H1 (cell line): Measurements from ENCODE around the gene MID1. TPM values are rescaled to one million over a fixed set of nuclear protein-coding genes. Genes with fewer than 3 reads are reported as not detected.

Experiments
- CTCF ChIA-PET: fragments of 300-600 bp; sonication (Branson Sonifier 250); formaldehyde crosslinking; loops from one replicate; lab custom pipeline; 2021; ENCODE audit not compliant: partially characterized antibody; lab: Charles Lee
- POLR2A ChIA-PET: fragments of 300-600 bp; sonication (Branson Sonifier 250); formaldehyde crosslinking; loops from one replicate; lab custom pipeline; 2021; ENCODE audit warnings: inconsistent platforms; ENCODE audit not compliant: partially characterized antibody; lab: Charles Lee
- DNase-seq, 2 experiments: peaks; one replicate each; pipeline versions ENCODE4 v3.0.0 to v3.0.0-alpha.2; 2010 to 2022; ENCODE audit warnings: low spot score in 2 of 2, low read depth in 1 of 2, mixed read lengths in 1 of 2
- FAIRE-seq: peaks from 2 replicates; lab custom pipeline; 2011; peaks lifted over from hg19 to GRCh38; lab: Jason Lieb, UNC
- H2AFZ ChIP-seq: 2 replicates; pipeline ENCODE4 v1.8.1; 2012; ENCODE audit warnings: low read length, inconsistent platforms
- H2AK5ac ChIP-seq: 2 replicates; pipeline ENCODE4 v1.6.1; 2013; ENCODE audit warnings: low read depth, low read length
- H2BK120ac ChIP-seq: replicated peaks from 2 replicates; pipeline ENCODE3; 2013; ENCODE audit warnings: low read depth, low read length, inconsistent platforms
- H2BK12ac ChIP-seq: 2 replicates; pipeline ENCODE4 v1.6.1; 2013; ENCODE audit warnings: low read depth, low read length
- H2BK15ac ChIP-seq: 2 replicates; pipeline ENCODE4 v1.6.1; 2013; ENCODE audit warnings: low read length
- H2BK20ac ChIP-seq: 2 replicates; pipeline ENCODE4 v1.6.1; 2013; ENCODE audit warnings: low read length
- H2BK5ac ChIP-seq: 2 replicates; pipeline ENCODE4 v1.6.1; 2013; ENCODE audit warnings: low read depth, low read length
- H3K14ac ChIP-seq: 2 replicates; pipeline ENCODE4 v1.6.1; 2013; ENCODE audit warnings: inconsistent platforms; ENCODE audit not compliant: insufficient read length
- H3K18ac ChIP-seq: 2 replicates; pipeline ENCODE4 v1.6.1; 2013; ENCODE audit warnings: low read length; ENCODE audit errors: extremely low read depth
- H3K23ac ChIP-seq: 2 replicates; pipeline ENCODE4 v1.6.1; 2013; ENCODE audit warnings: inconsistent platforms; ENCODE audit not compliant: insufficient read length
- H3K23me2 ChIP-seq: 2 replicates; pipeline ENCODE4 v1.6.1; 2013; ENCODE audit warnings: low read depth, low read length
- H3K27ac ChIP-seq: 2 replicates; pipeline ENCODE4 v1.6.1; 2011; ENCODE audit warnings: low read depth, low read length, inconsistent platforms
- H3K27me3 ChIP-seq, 4 experiments: replicated peaks in 1 of 4; 1 replicate in 1 of 4; 2 replicates in 3 of 4; pipeline versions ENCODE4 v1.6.1 to v1.8.1; 2011 to 2013; ENCODE audit warnings: low read length in 3 of 4, mild to moderate bottlenecking in 3 of 4, inconsistent platforms in 2 of 4, mixed read lengths in 2 of 4, moderate library complexity in 1 of 4; ENCODE audit not compliant: control insufficient read depth in 3 of 4, insufficient read depth in 3 of 4; ENCODE audit errors: extremely low read depth in 1 of 4
- H3K36me3 ChIP-seq, 4 experiments: 2 replicates each; pipeline versions ENCODE4 v1.6.1 to v1.8.1; 2011 to 2013; ENCODE audit warnings: mild to moderate bottlenecking in 4 of 4, low read length in 3 of 4, moderate library complexity in 2 of 4, control low read depth in 1 of 4, inconsistent platforms in 1 of 4; ENCODE audit not compliant: insufficient read depth in 4 of 4, control insufficient read depth in 2 of 4
- H3K4ac ChIP-seq: replicated peaks from 2 replicates; pipeline ENCODE3; 2013; ENCODE audit warnings: low read length, low read depth, mixed read lengths, inconsistent platforms; ENCODE audit not compliant: insufficient read length
- H3K4me1 ChIP-seq, 4 experiments: replicated peaks in 1 of 4; 1 replicate in 1 of 4; 2 replicates in 3 of 4; pipeline versions ENCODE4 v1.6.1 to v1.8.1; 2011 to 2013; ENCODE audit warnings: low read length in 3 of 4, inconsistent platforms in 2 of 4, mixed read lengths in 1 of 4; ENCODE audit not compliant: insufficient read depth in 4 of 4, control insufficient read depth in 3 of 4
- H3K4me2 ChIP-seq, 2 experiments: 2 replicates each; pipeline versions ENCODE4 v1.6.1 to v1.8.1; 2011 to 2013; ENCODE audit warnings: low read depth in 2 of 2, low read length in 2 of 2, control low read depth in 1 of 2, inconsistent platforms in 1 of 2, mild to moderate bottlenecking in 1 of 2; ENCODE audit not compliant: insufficient read depth in 1 of 2
- H3K4me3 ChIP-seq, 4 experiments: fragments of 200-600, 300-600 bp in 1 of 4; sonication (generic), shearing (Covaris generic), sonication (Bioruptor Twin) in 1 of 4; 2 replicates each; pipeline versions ENCODE4 v1.5.1 to v1.8.1; 2011 to 2016; ENCODE audit warnings: low read length in 4 of 4, low read depth in 3 of 4, control low read depth in 2 of 4, inconsistent platforms in 2 of 4, mild to moderate bottlenecking in 2 of 4, mixed read lengths in 1 of 4, moderate library complexity in 1 of 4; ENCODE audit not compliant: insufficient read depth in 2 of 4; ENCODE audit errors: extremely low read depth in 1 of 4
- H3K56ac ChIP-seq: replicated peaks from 2 replicates; pipeline ENCODE3; 2013; ENCODE audit warnings: low read depth, mild to moderate bottlenecking, mixed read lengths, low read length, inconsistent platforms; ENCODE audit not compliant: insufficient read length
- H3K79me1 ChIP-seq: 2 replicates; pipeline ENCODE4 v1.6.1; 2013; ENCODE audit warnings: low read depth, low read length, control low read depth
- H3K79me2 ChIP-seq, 2 experiments: 2 replicates each; pipeline versions ENCODE4 v1.6.1 to v1.8.1; 2012 to 2013; ENCODE audit warnings: low read length in 2 of 2, mild to moderate bottlenecking in 2 of 2, inconsistent platforms in 1 of 2; ENCODE audit not compliant: insufficient read depth in 2 of 2, control insufficient read depth in 1 of 2
- H3K9ac ChIP-seq, 4 experiments: replicated peaks in 1 of 4; 1 replicate in 1 of 4; 2 replicates in 3 of 4; pipeline versions ENCODE4 v1.6.1 to v1.8.1; 2011 to 2013; ENCODE audit warnings: low read depth in 3 of 4, low read length in 3 of 4, control low read depth in 2 of 4, mild to moderate bottlenecking in 2 of 4, moderate library complexity in 2 of 4, inconsistent platforms in 1 of 4; ENCODE audit errors: extremely low read depth in 1 of 4
- H3K9me3 ChIP-seq, 2 experiments: 2 replicates each; pipeline versions ENCODE4 v1.6.1 to v1.8.1; 2012 to 2013; ENCODE audit warnings: mild to moderate bottlenecking in 2 of 2, moderate library complexity in 2 of 2, control low read depth in 1 of 2, inconsistent platforms in 1 of 2, low read depth in 1 of 2, low read length in 1 of 2, mixed read lengths in 1 of 2; ENCODE audit not compliant: insufficient read depth in 2 of 2
- H4K20me1 ChIP-seq, 2 experiments: replicated peaks in 1 of 2; 2 replicates each; pipeline versions ENCODE3 to v1.8.1; 2011 to 2013; ENCODE audit warnings: inconsistent platforms in 2 of 2, low read length in 2 of 2, mild to moderate bottlenecking in 1 of 2; ENCODE audit not compliant: insufficient read depth in 2 of 2, control insufficient read depth in 1 of 2
- H4K5ac ChIP-seq: 2 replicates; pipeline ENCODE4 v1.6.1; 2013; ENCODE audit warnings: low read length, low read depth, mixed read lengths, inconsistent platforms; ENCODE audit not compliant: insufficient read length
- H4K8ac ChIP-seq: 2 replicates; pipeline ENCODE4 v1.8.0; 2013; ENCODE audit warnings: mild to moderate bottlenecking, moderate library complexity, low read length, inconsistent platforms; ENCODE audit not compliant: insufficient read depth; ENCODE audit errors: extremely low read depth
- H4K91ac ChIP-seq: replicated peaks from 2 replicates; pipeline ENCODE3; 2013; ENCODE audit warnings: low read length, mixed read lengths, inconsistent platforms; ENCODE audit not compliant: insufficient read length
- FOSL1 ChIP-seq: IDR thresholded peaks from 2 replicates; pipeline ENCODE4 v1.6.1; 2011; ENCODE audit warnings: mild to moderate bottlenecking, low read depth, low read length, moderate library complexity; ENCODE audit not compliant: insufficient read depth
- SIN3A ChIP-seq, 2 experiments: IDR thresholded peaks in 1 of 2; conservative IDR thresholded peaks in 1 of 2; 2 replicates each; pipeline ENCODE4 v1.6.1; 2011 to 2012; ENCODE audit warnings: low read length in 2 of 2, improper control_type of control experiment in 1 of 2, low read depth in 1 of 2, mild to moderate bottlenecking in 1 of 2
- TEAD4 ChIP-seq: IDR thresholded peaks from 2 replicates; pipeline ENCODE4 v1.6.1; 2012; ENCODE audit warnings: low read depth, low read length, inconsistent platforms, mixed read lengths
- WGBS, 2 experiments: shearing (Covaris generic) in 1 of 2; methylation state at CpG; one replicate each; pipeline versions ENCODE4 v1.1.6 to v1.1.7; 2013 to 2015; ENCODE audit warnings: low lambda C conversion rate in 2 of 2, mixed read lengths in 2 of 2, inconsistent platforms in 1 of 2, low coverage in 1 of 2, missing lambda C conversion rate in 1 of 2; ENCODE audit not compliant: insufficient replicate concordance in 2 of 2, insufficient coverage in 1 of 2, insufficient read length in 1 of 2; ENCODE audit errors: extremely low coverage in 1 of 2, missing lambda C conversion rate in 1 of 2; 5-methylcytosine and 5-hydroxymethylcytosine counted together
- polyA plus RNA-seq, 7 experiments: library from polyadenylated mRNA; depleted of rRNA in 3 of 7; stranded (reverse) in 5 of 7; unstranded in 2 of 7; fragments of >200 nt in 5 of 7; fragments of 200-250 nt in 2 of 7; gene quantifications; 1 replicate in 5 of 7; 2 replicates in 1 of 7; 4 replicates in 1 of 7; pipeline versions ENCODE4 v1.2.1 to v1.2.3, GENCODE V29; 2011 to 2013; ENCODE audit warnings: missing spikeins in 2 of 7, mixed read lengths in 2 of 7
- total RNA-seq: library from RNA; stranded (reverse); fragmentation: NEBNext Ultra II Directional; extraction: Animal tissue kit (Norgen Biotek cat#: 25700); gene quantifications from 2 replicates; pipeline ENCODE4 v1.2.1, GENCODE V29; 2021

Gene MID1
- total and polyA plus RNA-seq, 2 of the 8 experiments (the other 6 are each of a cell fraction or from before 2014, with no cell fraction given), result 12.9 to 54.3 TPM

GRCh38 chrX:10574663-10575062 lies 45.7 kb downstream of the MID1 start:
- Histone ChIP-seq H2BK15ac (no peak overlapping the region), H2BK120ac (no peak overlapping the region), H3K56ac (no peak overlapping the region), H4K91ac (no peak overlapping the region), H3K36me3 (no peaks in the 10 kb centered on the region; a peak in 1 of 8 replicates), H2AFZ (no peak overlapping the region), H3K4ac (no peak overlapping the region), H4K5ac (no peak overlapping the region), H2BK12ac (no peak overlapping the region), H3K14ac (no peak overlapping the region), H2BK5ac (no peak overlapping the region), H3K23me2 (no peaks in the 10 kb centered on the region), H3K9me3 (peaks cover 0 to 2% of the 10 kb centered on the region in 2 experiments; a peak in 1 of 4 replicates), H3K4me1 (peaks cover 0 to 4% (median 0%) of the 10 kb centered on the region in 4 experiments; a peak in 1 of 7 replicates), H3K23ac (no peak overlapping the region), H2BK20ac (no peak overlapping the region), H3K4me2 (no peak overlapping the region), H3K18ac (no peak overlapping the region), H3K79me1 (no peaks in the 10 kb centered on the region; the same call in 1 of the 2 replicates), H2AK5ac (no peak overlapping the region), H3K4me3 (no peak overlapping the region), H4K20me1 (peaks cover 0 to 1% of the 10 kb centered on the region in 2 experiments), H3K27me3 (no peaks in the 10 kb centered on the region), H3K9ac (no peak overlapping the region), H3K27ac (no peak overlapping the region), H4K8ac (no peak overlapping the region), H3K79me2 (peaks cover 3 to 90% of the 10 kb centered on the region in 2 experiments; a peak in 3 of 4 replicates)
- ChIA-PET POLR2A (no interaction called here), CTCF (no interaction called here)
- TF ChIP-seq TEAD4 (no peak), SIN3A (conservative IDR thresholded peaks at IDR 0.05 in 1 of 2, IDR thresholded peaks at IDR 0.05 in 1 of 2; ENCODE audit: low read depth in 1 of 2, low read length in 2 of 2) (no peak), FOSL1 (no peak)
- WGBS, 2 experiments, result 100% methylated on average over 3 of the region's 4 CpGs; no CpG with 5 or more reads in 1 of the 2 experiments
- no peak for FAIRE-seq
- DNase-seq, result no peak
